ENCODE data around the gene FXYD4.

FXYD4 gene

DNA sequence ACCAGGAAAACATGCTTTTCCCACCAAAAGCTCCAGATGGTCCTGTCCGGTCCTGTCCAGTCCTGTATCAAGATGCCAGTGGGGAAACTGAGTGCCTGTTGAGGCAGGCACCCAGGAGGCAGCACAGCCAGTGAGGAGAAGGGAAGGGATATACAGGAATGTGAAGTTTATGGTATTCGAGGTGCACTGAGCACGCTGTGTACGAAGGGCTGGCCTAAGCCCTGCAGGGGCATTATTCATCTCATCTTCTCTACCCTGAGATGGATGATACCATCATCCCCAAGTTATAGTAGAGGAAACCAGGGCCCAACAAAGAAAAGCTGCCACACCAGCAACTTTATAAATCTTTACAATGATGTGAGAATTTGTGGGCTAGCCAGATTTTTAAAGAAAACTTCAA, 23.4 kb upstream of the FXYD4 start:
- DNase-seq, result no peak

DNA sequence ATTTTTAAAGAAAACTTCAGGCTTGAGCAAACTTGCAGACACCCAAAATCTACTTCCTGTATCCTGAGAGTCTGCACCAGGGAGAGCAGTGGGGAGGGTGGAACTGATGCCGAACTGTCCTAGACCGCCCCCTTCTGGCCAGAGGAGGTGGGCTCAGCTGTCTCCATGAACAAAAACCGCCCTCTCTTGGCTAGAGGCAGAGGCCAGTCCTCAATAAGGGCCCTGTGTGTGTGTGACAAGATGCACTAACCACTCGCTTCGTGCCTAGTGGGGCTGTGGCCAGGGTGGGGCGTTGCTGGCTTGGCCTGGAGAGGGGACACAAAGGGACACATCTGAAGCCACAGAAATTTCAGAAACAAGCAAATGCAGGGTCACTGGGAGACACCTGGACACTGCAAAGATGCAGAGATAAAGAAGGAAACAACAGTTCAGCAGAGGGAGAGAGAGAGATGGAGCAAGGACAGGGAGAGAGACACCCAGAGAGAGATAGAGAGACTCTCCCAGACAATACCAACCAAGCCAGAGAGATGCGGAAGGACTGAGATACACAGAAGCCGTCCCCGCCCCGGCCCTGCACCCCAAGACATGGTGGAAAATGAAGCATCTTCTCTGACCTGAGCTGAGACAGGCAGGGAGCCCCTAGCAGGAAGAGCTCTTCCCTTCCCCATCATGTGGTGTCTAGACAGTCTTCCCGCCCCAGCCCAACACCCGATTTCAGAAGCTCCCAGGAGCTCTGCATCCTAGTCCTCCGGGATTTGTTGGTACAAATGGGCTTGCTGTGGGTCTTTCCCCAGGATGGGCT, 22.7 kb upstream of the FXYD4 start:
- DNase-seq, result peak; percentile 45 to 58

DNA sequence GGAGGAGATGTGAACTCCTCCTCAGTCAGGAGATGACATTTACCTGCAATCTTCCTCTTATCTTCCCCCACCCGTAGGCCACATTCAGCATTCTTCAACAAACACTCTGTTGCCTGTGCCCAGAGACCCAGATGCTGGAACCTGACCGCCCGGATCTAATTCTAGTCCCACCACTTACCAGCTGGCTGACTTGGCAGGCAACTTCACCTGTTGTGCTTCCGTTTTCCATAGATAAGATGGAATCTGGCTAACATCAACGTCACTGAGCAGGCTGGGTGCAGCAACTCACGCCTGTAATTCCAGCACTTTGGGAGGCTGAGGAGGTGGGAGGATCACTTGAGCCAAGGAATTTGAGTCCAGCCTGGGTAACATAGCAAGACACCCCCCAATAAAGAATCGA, 21.3 kb upstream of the FXYD4 start:
- no peak for DNase-seq

DNA sequence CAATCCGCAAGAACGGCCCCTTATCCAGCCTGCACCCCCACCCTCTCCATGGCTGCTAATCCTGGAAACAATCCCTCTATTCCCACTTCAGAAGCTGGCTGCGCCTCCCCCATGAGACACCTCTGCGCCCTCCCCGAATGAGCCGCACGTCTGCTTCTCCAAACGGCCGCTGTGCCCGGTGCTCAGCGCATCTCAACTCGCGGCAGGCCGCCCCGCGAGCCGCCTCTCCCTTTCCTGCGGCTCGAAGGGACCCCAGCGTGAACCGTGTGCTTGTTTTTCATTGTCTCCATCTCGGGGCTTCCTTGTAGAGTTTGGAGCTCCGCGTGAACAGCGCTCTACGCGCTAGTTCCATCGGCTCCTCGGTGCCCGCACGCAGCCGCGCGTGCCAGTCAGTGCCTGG, 20.8 kb upstream of the FXYD4 start:
- no peak for DNase-seq

DNA sequence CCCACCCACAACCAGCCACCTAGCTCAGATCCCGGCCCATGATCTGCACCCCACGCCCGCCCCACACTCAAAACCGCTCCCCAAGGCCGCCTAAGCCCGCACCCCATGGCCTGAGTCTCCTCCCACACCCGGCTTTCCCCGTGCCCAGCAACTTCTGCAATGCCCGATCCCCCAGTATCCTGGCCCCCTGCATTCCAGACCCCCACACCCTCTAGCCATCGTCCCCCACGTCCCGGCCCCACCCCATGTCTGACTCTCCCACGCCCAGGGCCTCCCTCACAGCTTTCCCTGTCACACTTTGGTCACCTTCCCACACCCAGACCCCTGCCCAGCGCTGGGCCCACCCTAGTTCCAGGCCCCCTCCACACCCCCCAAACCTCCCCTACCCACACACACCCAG, 20.1 kb upstream of the FXYD4 start:
- DNase-seq, result no peak

DNA sequence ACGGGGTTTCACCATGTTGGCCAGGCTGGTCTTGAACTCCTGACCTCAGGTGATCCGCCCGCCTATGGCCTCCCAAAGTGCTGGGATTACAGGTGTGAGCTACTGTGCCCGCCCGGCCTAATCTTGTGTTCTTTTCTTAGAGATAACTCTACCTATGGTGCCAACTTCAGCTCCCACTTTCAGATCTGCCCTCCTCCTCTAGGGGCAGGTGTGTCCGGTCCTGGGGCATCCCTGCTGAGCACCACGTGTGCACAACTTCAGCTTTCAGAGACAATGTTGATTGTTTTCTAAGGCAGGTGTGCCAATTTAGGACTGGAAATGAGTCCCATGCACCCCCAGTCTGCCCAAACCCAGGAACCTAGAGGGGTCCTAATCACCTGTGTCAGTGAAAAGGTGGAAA, 18.5 kb upstream of the FXYD4 start:
- DNase-seq, result peak in 1 of 2 experiments; percentile 1

DNA sequence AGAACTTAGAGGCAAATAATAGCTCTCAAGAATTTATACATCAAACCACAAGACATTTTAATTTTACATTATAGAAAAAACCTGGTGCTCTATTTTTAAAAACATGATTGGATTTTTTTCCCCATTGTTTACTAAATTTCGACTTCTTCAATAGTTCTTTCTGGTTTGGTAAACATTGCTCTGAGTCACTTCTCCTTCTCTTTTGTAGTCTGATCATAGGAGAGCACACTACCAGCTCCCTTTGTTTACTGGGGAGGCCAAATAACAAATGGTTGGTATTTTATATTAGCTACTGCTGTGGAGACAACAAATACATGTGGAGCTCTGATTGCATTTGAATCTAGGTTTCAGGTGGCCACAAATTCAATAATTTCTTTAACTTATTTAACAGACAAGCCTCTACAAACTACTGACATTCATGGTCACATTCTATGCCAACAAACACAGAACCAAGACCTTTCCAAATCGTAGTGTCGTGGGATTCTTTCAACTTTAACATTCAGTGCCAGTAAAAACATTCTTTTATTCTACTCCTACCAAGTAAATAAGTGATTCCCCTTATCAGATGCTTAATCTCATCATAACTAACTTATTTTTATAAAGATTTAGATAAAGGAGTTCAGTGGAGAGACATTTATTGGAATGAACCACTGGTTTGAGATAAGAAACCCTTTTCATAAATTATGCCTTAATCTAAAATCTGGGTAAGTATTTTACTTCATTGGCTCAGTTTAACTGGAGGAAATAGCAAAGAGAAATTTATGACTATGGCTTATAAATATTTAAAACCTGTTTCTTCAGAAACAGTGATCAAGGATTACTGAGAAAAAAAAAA, 17.7 kb upstream of the FXYD4 start:
- DNase-seq, result peak in 1 of 2 experiments; percentile 0

DNA sequence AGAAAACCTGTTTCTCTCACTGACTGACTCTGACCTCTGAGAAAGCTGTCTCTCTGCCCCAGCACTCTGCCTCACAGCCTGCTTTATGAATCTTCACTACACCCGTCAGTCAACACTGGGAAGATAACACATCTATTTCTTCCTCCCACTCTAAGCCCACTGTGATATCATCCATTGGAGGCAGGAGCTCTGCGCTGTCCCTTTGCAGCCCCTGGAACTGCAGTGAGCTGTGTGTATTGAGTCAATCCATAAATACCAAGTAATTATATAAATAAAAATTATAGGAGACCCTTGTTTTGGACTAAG, 17.2 kb upstream of the FXYD4 start:
- DNase-seq, result no peak

DNA sequence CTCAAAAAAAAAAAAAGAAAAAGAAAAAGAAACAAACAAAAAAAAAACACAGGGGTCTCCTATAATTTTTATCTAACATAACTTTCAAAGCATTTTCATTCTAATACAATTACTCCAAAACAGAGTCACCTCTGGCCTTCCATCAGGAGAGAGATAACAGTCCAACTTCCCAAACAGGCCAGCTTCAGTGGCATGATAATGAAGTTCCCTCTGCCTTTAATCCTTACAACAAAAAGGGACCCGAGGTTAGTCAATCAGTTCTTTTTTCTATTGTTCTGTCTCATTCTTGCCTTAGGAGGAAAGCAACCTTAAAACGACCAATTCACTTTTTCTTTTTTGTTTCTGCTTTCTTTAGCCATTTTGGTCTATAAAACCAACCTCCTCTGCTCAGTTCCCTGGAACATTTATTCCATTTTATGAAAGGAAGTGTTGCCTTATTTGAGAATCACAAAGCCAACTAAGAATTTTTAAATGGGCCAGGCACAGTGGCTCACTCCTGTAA, 16.5 kb upstream of the FXYD4 start:
- DNase-seq, result no peak

DNA sequence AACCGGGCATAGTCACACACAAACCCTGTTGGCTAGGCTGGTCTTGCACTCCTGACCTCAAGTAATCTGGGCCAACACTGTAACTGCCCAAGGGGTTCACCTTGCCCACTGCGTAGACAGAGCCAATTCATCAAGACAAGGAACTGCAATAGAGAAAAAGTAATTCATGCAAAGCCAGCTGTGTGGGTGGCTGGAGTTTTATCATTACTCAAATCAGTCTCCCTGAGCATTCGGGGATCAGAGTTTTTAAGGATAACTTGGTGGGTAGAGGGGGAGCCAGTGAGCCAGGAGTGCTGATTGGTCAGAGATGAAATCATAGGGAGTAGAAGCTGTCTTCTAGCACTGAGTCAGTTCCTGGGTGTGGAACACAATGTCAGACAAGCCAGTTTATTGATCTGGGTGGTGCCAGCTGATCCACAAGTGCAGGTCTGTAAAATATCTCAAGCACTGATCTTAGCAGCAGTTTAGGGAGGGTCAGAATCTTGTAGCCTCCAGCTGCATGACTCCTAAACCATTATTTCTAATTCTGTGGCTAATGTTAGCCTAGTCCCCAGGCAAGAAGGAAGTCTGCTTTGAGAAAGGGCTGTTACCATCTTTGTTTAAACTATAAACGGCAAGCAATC, 15.6 kb upstream of the FXYD4 start:
- DNase-seq, result no peak

DNA sequence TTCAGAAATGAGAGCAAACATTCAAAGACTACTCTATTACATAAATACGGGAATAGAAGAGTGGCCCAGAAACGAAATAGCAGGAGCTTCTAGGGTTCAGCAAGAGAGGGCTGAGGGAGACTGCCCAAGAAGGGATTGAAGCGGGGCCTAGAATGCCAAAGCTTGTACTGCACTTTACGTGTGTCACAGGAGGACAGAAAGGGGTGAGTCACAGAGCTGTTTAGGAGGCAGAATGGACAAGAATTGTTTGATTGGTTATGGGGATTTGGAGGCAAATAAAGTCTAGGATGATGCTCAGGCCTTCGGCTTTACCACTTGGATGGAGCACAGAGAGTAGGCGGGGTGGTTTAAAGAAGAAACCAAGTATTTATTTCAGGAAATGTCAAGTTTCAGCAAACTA, 11.3 kb upstream of the FXYD4 start:
- no peak for DNase-seq

DNA sequence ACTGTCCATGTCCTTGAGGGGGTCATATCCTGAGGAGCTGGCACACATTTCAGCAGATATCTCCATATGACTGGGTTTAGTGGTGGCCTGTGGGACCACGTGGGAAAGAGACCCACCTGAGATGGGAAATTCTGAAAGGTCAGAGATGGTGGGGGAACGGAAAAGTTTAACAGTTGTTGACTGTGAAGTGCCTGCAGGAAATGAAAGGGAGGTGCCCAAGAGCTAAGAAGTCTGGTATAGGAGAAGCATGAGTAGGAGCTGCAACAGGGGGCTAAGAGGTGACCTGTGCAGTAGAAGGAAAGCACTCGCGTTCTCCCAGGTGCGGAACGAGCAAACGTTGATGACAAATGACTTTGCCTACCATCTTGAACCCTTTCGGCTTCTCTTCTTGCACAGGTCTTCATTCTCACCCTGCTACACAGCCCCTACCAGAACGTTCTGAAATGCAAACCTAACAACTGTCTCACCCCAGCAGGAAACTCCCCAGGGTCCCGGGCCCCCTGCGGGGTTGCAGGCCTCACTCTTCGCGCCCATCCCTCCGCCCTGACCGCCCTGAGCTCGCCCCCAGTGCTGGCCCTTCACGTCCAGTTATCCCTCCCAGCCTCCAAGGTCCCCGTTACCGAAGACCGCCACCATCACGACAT, 9.8 kb upstream of the FXYD4 start:
- DNase-seq, result no peak

DNA sequence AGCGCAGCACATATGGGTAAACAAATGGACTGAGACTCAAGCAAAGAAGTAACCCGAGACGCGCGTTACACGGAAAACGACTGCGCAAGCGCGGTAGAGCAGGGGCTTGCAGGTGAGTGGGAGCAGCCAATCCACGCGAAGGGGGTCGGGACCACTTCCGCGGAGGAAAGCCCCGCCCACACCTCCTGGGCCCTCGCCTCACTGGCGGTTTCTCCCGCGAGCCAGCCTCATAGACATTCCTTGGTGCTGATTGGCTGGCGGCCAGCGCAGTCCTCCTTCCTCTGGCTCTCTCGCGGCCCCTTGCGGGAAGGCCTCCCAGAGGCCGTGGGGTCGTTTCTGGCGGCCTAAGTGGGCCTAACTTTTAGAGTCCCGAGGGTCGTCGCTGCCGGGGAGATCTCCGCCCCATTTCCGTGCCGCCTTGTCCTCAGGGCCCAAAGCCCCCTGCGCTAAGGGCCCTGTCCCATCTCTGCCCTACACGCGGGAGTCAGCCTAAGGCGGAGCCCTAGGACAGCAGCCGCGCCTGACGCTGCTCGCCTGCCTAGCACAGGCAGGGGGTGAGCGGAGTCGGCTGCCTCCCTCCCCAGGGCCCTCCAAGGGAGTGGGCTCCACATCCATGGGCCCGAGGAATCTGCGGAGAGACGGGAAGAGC, 9.1 kb upstream of the FXYD4 start:
- peak; percentile 80 to 85 for DNase-seq

DNA sequence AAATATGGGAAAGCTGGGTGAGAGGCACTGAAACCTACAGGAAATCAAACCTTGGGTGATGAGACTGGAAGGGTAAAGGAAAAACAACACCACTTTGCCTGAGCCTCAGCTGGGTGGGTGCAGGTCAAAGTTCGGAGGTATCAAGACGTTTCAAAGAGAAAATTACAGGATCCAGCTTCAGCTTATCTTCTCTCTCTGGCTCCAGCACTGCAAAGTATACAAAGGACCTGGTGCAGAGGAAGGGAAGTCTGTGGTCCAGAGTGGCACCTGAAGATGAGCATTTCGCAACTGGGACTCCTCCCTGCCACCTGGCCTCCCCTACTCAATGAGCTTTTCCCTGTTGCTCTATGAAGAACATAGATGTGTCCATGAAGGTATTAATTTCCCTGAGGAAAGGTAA, 6.4 kb upstream of the FXYD4 start:
- DNase-seq, result no peak

DNA sequence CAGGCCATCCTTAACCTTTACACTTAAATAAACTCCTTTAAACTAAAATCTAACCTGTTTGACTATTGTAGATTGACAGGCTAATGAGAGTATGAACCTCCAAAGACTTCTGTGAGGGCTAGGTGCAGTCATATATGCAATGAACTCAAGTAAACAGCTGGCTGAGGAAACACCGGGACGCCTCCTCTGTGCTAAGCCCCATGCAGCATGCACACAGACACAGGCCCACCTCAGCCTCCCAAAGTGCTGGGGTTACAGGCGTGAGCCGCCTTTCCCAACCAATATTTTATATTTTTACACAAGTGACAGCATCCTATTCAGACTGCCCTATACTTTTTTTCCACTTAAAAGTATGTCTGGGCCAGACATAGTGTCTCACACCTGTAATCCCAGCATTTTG, 1.5 kb upstream of the FXYD4 start:
- no peak for DNase-seq

DNA sequence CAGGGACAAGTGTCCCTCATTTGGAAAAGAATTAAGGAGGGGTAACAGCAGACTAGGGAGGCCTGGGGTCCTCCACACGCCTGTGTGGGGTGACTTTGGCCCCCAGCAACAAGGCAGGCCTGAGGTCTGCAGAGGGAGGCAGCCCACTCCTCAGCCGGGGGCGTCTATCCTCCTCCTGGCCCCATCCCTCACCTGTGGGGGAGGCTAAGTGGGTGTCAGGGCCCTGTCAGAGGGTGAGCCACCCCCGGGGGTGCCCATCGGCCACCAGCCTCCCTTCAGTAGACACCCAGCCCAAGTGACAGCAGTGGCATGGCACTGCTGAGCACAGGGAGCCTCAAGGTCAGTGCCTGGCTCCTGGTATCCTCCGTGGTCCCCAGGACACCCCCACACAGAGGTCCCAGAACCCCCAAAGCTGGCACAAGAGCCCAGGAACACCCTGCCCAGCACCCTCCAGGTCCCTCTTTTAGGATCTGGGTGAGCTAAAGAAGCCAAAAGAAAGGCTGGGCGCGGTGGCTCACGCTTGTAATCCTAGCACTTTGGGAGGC, 693 bp upstream of the FXYD4 start:
- DNase-seq, result no peak

DNA sequence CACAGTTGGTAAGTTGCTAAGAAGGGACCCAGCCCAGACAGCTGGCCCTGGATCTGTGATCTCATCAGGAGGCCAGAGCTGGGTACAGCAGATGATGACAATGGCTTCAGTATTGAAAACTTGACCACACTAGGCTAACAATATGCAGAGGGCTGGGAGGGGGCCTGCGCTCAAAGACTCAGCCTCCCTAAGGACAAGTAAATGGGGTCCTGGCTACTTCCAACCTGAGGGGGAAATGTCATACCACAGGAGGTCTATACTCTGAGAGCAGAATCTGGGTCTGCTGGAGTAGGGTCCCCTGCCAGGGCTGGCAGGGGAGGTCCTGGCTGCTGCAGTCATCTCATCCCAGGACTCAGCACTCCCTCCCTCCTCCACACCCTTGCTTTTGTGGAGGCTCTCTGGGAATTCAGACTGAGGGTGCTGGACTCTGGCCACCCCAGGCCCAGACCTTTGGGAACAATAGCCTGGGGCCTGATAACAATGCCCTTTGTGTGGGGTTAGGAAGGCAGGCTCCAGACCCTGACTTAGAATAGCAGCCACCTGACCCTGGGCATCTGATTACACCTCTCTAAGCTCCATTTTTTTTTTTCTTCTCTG, 1.4 kb downstream of the FXYD4 start:
- no peak for DNase-seq

DNA sequence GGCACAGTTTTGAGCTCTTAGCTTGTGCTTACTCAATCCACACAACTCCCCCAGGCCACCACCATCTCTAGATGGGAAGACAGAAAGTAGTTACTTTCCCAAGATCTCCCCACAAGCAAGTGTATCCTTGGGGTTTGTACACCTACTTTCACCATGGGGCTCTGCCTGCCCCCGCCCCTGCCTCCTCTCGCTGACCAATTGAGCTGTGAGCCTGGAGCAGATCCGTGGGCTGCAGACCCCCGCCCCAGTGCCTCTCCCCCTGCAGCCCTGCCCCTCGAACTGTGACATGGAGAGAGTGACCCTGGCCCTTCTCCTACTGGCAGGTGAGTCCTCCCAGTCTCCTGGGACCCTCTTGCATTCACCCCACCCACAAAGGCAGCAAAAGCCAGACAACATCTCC, 2.0 kb downstream of the FXYD4 start:
- DNase-seq, result no peak

DNA sequence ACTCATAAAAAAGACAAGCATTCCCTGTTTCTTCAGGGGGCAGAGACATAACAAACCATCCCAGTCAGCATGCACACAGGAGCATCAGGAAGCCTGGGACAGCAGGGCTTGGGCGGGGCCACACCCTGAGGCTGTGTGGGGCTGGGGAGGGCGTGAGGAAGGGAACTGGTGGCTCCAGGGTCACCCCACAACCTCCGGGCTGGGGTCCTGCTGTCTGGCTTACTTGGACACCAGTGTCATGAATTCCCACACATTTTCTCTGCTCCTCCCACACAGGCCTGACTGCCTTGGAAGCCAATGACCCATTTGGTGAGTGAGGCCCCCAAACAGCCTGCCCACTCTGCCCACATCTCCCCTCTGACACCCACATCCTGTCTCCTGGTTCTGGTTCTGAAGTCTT, 2.8 kb downstream of the FXYD4 start:
- DNase-seq, result no peak

DNA sequence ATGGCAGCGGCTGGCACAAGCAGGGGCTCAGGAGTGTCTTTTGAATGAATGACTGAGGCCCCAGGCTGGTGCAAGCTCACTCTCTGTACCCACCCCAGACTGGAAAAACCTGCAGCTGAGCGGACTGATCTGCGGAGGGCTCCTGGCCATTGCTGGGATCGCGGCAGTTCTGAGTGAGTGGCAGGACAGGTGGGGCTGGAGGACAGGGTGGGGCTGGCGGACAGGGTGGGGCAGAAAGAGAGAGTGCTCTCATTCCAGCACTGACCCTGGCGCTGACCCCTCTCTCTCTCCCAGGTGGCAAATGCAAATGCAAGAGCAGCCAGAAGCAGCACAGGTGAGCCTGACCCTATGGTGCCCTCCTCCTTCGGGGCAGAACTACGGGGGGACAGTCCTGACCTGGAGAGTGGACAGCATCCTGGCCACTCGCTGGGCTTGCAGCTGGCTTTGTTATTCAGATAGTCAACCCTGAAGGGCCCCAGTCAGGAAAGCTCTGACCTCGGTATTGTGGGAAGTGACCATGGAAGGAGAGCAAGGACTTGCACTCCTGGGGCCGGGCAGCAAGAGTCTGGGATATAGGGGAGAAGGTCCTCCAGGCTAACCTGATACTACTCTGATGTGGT, 4.1 kb downstream of the FXYD4 start:
- DNase-seq, result no peak

DNA sequence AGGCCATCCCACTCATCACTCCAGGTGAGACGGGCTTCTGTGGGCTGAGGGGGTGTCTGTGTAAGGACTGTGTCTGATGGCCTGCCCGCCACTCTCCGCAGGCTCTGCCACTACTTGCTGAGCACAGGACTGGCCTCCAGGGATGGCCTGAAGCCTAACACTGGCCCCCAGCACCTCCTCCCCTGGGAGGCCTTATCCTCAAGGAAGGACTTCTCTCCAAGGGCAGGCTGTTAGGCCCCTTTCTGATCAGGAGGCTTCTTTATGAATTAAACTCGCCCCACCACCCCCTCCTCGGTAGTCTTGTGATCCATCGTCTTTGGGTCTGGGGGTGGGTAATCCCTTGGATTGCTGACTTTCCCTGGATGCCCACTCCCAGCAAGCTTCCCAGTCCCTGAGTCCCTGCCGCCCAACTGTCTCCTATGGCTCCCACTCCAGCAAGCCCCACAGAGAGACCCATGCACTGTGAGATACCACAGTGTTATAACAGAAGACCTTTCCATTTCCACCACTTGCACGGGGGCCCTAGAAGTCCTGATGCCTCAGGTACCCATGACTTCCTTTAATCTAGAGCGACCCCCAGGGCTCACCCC, 4.7 kb downstream of the FXYD4 start:
- DNase-seq, result no peak
